ENCODE measurements around the gene NANOS2. TPM values are rescaled to one million over a fixed set of nuclear protein-coding genes. Genes with fewer than 3 reads are reported as not detected.

NANOS2 gene
- total RNA-seq, 1 experiment from 2014 or later = not detected

GRCh38 chr19:45938733-45939319, 24.2 kb upstream of the NANOS2 start:
- H3K27me3 Mint-ChIP-seq (ENCODE audit: insufficient read depth, unreplicated experiment) = peaks cover 20% of the 10 kb centered on the region
- POLR2A ChIA-PET = no interaction called here

GRCh38 chr19:45935267-45935666, 20.7 kb upstream of the NANOS2 start:
- Mint-ChIP-seq H3K27me3 (ENCODE audit: insufficient read depth, unreplicated experiment) (peaks cover 22% of the 10 kb centered on the region), H3K4me3 (ENCODE audit: unreplicated experiment) (no peak overlapping the region), H3K9me3 (ENCODE audit: unreplicated experiment) (no peaks in the 10 kb centered on the region), H3K27ac (ENCODE audit: unreplicated experiment) (no peak overlapping the region), H3K4me1 (ENCODE audit: low read depth, unreplicated experiment) (no peaks in the 10 kb centered on the region), H3K36me3 (ENCODE audit: insufficient read depth, unreplicated experiment) (no peaks in the 10 kb centered on the region)
- intact Hi-C loops (cut with micrococcal nuclease; ENCODE audit: unreplicated experiment) = no loop called here
- no peaks in the 10 kb centered on the region for H3K36me3 ChIP-seq (ENCODE audit: control insufficient read depth, insufficient read depth, low read length)
- H3K9me3 ChIP-seq = no peaks in the 10 kb centered on the region
- DNase-seq = no peak
- BruUV-seq (replicated peaks) = no TSS peak
- CTCF ChIA-PET = no interaction called here
- H3K4me3 ChIP-seq (ENCODE audit: low read depth, low read length) = no peak overlapping the region
- POLR2A ChIA-PET = no interaction called here
- H3K4me1 ChIP-seq = no peaks in the 10 kb centered on the region
- TF ChIP-seq CTCF (IDR thresholded peaks at IDR 0.05; ENCODE audit: insufficient read depth in 1 of 2, low read depth in 1 of 2, low read length in 1 of 2, severe bottlenecking in 1 of 2, unreplicated experiment in 1 of 2) = no peak
- peaks cover 4% of the 10 kb centered on the region; the same call in 1 of the 2 replicates for H3K27me3 ChIP-seq (replicated peaks; ENCODE audit: control insufficient read depth, insufficient read depth, low read length)

More at GRCh38 chr19:45938733-45939319, 24.2 kb upstream of the NANOS2 start:
- BruUV-seq (replicated peaks) = no TSS peak
- H3K4me3 ChIP-seq (ENCODE audit: low read depth, low read length) = no peak overlapping the region
- Mint-ChIP-seq H3K9me3 (ENCODE audit: unreplicated experiment) (no peaks in the 10 kb centered on the region), H3K36me3 (ENCODE audit: insufficient read depth, unreplicated experiment) (no peaks in the 10 kb centered on the region), H3K27ac (ENCODE audit: unreplicated experiment) (no peak overlapping the region), H3K4me1 (ENCODE audit: low read depth, unreplicated experiment) (no peaks in the 10 kb centered on the region), H3K4me3 (ENCODE audit: unreplicated experiment) (no peak overlapping the region)
- H3K9me3 ChIP-seq = no peaks in the 10 kb centered on the region
- no peaks in the 10 kb centered on the region for H3K36me3 ChIP-seq (ENCODE audit: control insufficient read depth, insufficient read depth, low read length)
- intact Hi-C loops (cut with micrococcal nuclease; ENCODE audit: unreplicated experiment) = no loop called here
- H3K27me3 ChIP-seq (replicated peaks; ENCODE audit: control insufficient read depth, insufficient read depth, low read length) = peaks cover 4% of the 10 kb centered on the region; the same call in 1 of the 2 replicates
- no peak for TF ChIP-seq CTCF (IDR thresholded peaks at IDR 0.05; ENCODE audit: insufficient read depth in 1 of 2, low read depth in 1 of 2, low read length in 1 of 2, severe bottlenecking in 1 of 2, unreplicated experiment in 1 of 2)
- CTCF ChIA-PET = no interaction called here
- no peak for DNase-seq
- H3K4me1 ChIP-seq = no peaks in the 10 kb centered on the region

- no TSS peak for BruUV-seq (replicated peaks)
- ChIA-PET CTCF (no interaction called here), POLR2A (no interaction called here)
- Mint-ChIP-seq H3K9me3 (ENCODE audit: unreplicated experiment) (no peaks in the 10 kb centered on the region), H3K4me3 (ENCODE audit: unreplicated experiment) (no peak overlapping the region), H3K27ac (ENCODE audit: unreplicated experiment) (no peak overlapping the region), H3K27me3 (ENCODE audit: insufficient read depth, unreplicated experiment) (peaks cover 25% of the 10 kb centered on the region), H3K36me3 (ENCODE audit: insufficient read depth, unreplicated experiment) (no peaks in the 10 kb centered on the region), H3K4me1 (ENCODE audit: low read depth, unreplicated experiment) (no peaks in the 10 kb centered on the region)
- Histone ChIP-seq H3K27me3 (replicated peaks; ENCODE audit: control insufficient read depth, insufficient read depth, low read length) (peaks cover 4% of the 10 kb centered on the region; the same call in 1 of the 2 replicates), H3K36me3 (ENCODE audit: control insufficient read depth, insufficient read depth, low read length) (no peaks in the 10 kb centered on the region), H3K4me3 (ENCODE audit: low read depth, low read length) (no peak overlapping the region), H3K9me3 (no peaks in the 10 kb centered on the region), H3K4me1 (no peaks in the 10 kb centered on the region)
- intact Hi-C loops (cut with micrococcal nuclease; ENCODE audit: unreplicated experiment) = no loop called here
- no peak for DNase-seq
- TF ChIP-seq CTCF (IDR thresholded peaks at IDR 0.05; ENCODE audit: insufficient read depth in 1 of 2, low read depth in 1 of 2, low read length in 1 of 2, severe bottlenecking in 1 of 2, unreplicated experiment in 1 of 2) = no peak
Measured at GRCh38 chr19:45934551-45935230, 20.1 kb upstream of the NANOS2 start.
